Thyroid gland (tissue), 4 donors: ENCODE measurements around the gene CCDC178. TPM values are rescaled to one million over a fixed set of nuclear protein-coding genes. Genes with fewer than 3 reads are reported as not detected.

Source experiments
- DNase-seq, 2 donors: peaks; one replicate each; pipeline ENCODE4 v3.0.0-alpha.2; 2019
- H3K27ac ChIP-seq, 3 donors: fragments of 200-600 bp; sonication (generic); 1 replicate in 2 of 3; 2 replicates in 1 of 3; pipeline ENCODE4 v1.5.1; 2016 to 2019; ENCODE audit warnings: mild to moderate bottlenecking in 1 of 3, moderate library complexity in 1 of 3
- H3K27me3 ChIP-seq: fragments of 200-600 bp; sonication (generic); one replicate; pipeline ENCODE4 v1.5.1; 2019
- H3K36me3 ChIP-seq, 2 donors: fragments of 200-600 bp; sonication (generic); one replicate each; pipeline ENCODE4 v1.5.1; 2016 to 2019
- H3K4me1 ChIP-seq, 2 donors: fragments of 200-600 bp; sonication (generic); one replicate each; pipeline ENCODE4 v1.5.1; 2017 to 2019
- H3K4me3 ChIP-seq, 3 donors: fragments of 200-600 bp; sonication (generic); replicated peaks in 1 of 3; 1 replicate in 2 of 3; 2 replicates in 1 of 3; pipeline ENCODE4 v1.5.1; 2016; ENCODE audit warnings: mild to moderate bottlenecking in 1 of 3
- H3K9me3 ChIP-seq: fragments of 200-600 bp; sonication (generic); one replicate; pipeline ENCODE4 v1.5.1; 2017
- POLR2A ChIP-seq, 2 donors: fragments of 450-650 bp; IDR thresholded peaks; one replicate each; pipeline ENCODE4 v1.6.1; 2017; ENCODE audit warnings: antibody characterized with exemption in 2 of 2, mild to moderate bottlenecking in 2 of 2, moderate library complexity in 1 of 2
- WGBS, 2 donors: methylation state at CpG; one replicate each; pipeline ENCODE4 v1.1.5; 2017; 5-methylcytosine and 5-hydroxymethylcytosine counted together
- intact Hi-C: fragments of 100-400 bp; cut with DNase I; formaldehyde crosslinking; loops from one replicate; pipeline ENCODE4 v1.15.1; 2023
- total RNA-seq, 4 donors: library from RNA; depleted of rRNA; stranded (reverse); fragments of >200 nt; gene quantifications; one replicate each; pipeline ENCODE4 v1.2.3, GENCODE V29; 2016
- TF ChIP-seq, protein P1 (sequence below), 6 experiments: fragments of 200-600 bp in 3 of 6; fragments of 450-650 bp in 3 of 6; sonication (generic) in 3 of 6; IDR thresholded peaks; one replicate each; pipeline ENCODE4 v1.5.1; 2016 to 2019; ENCODE audit warnings: antibody characterized with exemption in 6 of 6, mild to moderate bottlenecking in 2 of 6, inconsistent platforms in 1 of 6, moderate library complexity in 1 of 6

Gene CCDC178
- total RNA-seq, 4 donors from 2014 or later, result 1.4 to 3.1 (median 1.7) TPM; not detected in 1

DNA sequence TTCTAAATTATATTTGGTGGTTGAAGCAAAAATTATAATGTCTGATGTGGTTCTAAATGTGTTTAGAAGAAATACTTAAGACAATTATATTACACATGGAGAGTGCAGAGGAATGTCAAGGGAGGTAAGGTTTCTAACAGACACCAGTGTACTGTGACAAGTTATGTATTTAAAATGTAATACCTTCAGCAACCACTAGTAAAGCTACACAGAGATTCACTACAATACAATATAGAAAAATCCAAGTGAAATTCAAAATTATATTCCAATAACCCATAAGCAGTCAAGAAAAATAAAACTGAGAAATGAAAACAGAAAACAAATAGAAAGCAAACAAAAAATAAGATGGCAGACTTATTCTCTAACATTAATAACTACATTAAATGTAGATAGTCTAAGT lies 418.2 kb downstream of the CCDC178 start:
- intact Hi-C loops, result no loop called here
- Histone ChIP-seq H3K27me3 (no peaks in the 10 kb centered on the region), H3K9me3 (no peaks in the 10 kb centered on the region), H3K27ac (no peak overlapping the region), H3K4me3 (no peak overlapping the region), H3K4me1 (no peaks in the 10 kb centered on the region), H3K36me3 (no peaks in the 10 kb centered on the region)
- TF ChIP-seq POLR2A (IDR thresholded peaks at IDR 0.05), result no peak
- TF ChIP-seq, protein P1, sequence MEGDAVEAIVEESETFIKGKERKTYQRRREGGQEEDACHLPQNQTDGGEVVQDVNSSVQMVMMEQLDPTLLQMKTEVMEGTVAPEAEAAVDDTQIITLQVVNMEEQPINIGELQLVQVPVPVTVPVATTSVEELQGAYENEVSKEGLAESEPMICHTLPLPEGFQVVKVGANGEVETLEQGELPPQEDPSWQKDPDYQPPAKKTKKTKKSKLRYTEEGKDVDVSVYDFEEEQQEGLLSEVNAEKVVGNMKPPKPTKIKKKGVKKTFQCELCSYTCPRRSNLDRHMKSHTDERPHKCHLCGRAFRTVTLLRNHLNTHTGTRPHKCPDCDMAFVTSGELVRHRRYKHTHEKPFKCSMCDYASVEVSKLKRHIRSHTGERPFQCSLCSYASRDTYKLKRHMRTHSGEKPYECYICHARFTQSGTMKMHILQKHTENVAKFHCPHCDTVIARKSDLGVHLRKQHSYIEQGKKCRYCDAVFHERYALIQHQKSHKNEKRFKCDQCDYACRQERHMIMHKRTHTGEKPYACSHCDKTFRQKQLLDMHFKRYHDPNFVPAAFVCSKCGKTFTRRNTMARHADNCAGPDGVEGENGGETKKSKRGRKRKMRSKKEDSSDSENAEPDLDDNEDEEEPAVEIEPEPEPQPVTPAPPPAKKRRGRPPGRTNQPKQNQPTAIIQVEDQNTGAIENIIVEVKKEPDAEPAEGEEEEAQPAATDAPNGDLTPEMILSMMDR (IDR thresholded peaks at IDR 0.05), result no peak
- no peak for DNase-seq

DNA sequence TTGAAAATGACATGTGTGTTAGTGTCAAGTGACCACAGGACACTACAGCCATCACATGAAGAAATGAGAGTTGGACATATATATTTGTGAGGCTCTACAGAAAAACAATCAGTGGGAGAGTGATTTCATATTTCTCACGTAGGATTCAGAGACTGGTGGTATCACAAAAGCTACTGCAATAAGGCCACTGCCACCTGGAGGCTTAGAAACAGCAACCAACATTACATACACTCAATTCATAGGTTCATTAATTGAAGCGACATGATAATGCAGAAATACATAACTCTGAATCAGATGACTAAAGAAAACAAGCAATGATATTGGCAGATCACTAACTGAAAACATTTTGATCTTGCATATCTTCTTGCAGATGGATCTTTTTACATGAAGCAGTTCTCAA lies 419.6 kb downstream of the CCDC178 start:
- no peaks in the 10 kb centered on the region for H3K27me3 ChIP-seq
- no peak for DNase-seq
- H3K4me1 ChIP-seq, result no peaks in the 10 kb centered on the region
- H3K27ac ChIP-seq, result no peak overlapping the region
- TF ChIP-seq POLR2A (IDR thresholded peaks at IDR 0.05), result no peak
- TF ChIP-seq, protein P1 (IDR thresholded peaks at IDR 0.05), result no peak
- no peak overlapping the region for H3K4me3 ChIP-seq
- no peaks in the 10 kb centered on the region for H3K36me3 ChIP-seq
- 72 to 83% methylated on average over 2 of the region's 2 CpGs for WGBS, 2 donors
- H3K9me3 ChIP-seq, result no peaks in the 10 kb centered on the region
- intact Hi-C loops, result no loop called here

DNA sequence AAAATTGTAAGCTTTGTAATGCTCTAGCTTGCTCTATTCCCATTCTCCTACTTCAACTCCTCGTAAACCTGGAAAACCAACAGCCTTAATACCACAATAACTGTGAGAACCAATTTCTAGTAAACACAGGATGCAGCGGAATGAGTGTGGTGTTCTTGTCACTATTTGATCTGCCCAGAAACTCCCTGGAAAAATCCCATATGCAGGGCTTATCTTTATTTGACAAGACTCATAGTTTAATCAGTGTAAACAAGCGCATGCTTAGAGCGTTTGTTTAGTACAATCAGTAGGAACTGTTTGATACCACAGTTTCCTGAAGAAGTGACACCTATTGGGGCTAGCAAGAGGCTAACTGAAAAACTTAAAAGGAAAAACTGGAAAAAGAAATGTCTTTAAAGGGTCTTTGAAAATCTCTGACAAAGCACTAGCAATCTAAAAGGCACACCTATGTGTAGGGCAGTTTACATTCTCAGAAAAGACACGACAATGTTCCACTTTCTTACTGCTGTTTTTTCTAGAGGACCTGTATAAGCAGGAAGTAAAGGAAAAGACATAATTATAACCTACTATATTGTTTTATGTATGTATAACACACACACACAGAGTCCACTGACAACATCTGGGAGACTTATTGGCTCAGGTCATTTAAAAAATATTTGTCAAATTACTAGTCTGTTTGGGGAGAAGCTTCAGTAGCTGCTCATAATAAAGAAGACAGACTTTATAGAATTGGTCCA lies 426.3 kb downstream of the CCDC178 start:
- no peak for DNase-seq
- intact Hi-C loops, result no loop called here
- no peaks in the 10 kb centered on the region for H3K36me3 ChIP-seq
- no peaks in the 10 kb centered on the region for H3K9me3 ChIP-seq
- H3K4me1 ChIP-seq, result no peaks in the 10 kb centered on the region
- no peaks in the 10 kb centered on the region for H3K27me3 ChIP-seq
- 69 to 80% methylated on average over 5 of the region's 5 CpGs for WGBS, 2 donors
- H3K4me3 ChIP-seq, result no peak overlapping the region
- TF ChIP-seq POLR2A (IDR thresholded peaks at IDR 0.05), result no peak
- TF ChIP-seq, protein P1 (IDR thresholded peaks at IDR 0.05), result no peak
- H3K27ac ChIP-seq, result no peak overlapping the region

DNA sequence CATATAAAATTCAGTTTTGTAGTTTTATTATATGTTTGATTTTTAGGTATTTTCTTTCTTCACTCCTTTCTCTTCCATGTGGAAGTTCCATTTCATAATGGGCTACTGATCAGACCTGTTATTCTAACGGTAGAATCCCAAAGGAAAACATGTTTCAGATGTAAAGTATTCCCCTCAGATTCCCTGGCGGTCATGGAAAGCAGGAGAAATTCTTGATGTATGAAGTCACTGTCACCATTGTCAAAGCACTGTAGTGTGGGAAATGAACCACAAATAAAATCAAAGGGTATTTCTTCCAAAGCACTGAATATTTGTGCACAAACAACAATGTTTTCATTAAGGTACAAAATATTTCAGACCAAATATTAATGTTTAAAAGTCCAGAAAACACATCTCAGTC lies 430.4 kb downstream of the CCDC178 start:
- Histone ChIP-seq H3K4me1 (no peaks in the 10 kb centered on the region), H3K27ac (no peak overlapping the region), H3K27me3 (no peaks in the 10 kb centered on the region), H3K4me3 (no peak overlapping the region), H3K36me3 (no peaks in the 10 kb centered on the region), H3K9me3 (no peaks in the 10 kb centered on the region)
- intact Hi-C loops, result no loop called here
- no peak for TF ChIP-seq POLR2A (IDR thresholded peaks at IDR 0.05)
- TF ChIP-seq, protein P1 (IDR thresholded peaks at IDR 0.05), result no peak
- no peak for DNase-seq
- WGBS, 2 donors, result 35 to 54% methylated on average over 2 of the region's 2 CpGs

DNA sequence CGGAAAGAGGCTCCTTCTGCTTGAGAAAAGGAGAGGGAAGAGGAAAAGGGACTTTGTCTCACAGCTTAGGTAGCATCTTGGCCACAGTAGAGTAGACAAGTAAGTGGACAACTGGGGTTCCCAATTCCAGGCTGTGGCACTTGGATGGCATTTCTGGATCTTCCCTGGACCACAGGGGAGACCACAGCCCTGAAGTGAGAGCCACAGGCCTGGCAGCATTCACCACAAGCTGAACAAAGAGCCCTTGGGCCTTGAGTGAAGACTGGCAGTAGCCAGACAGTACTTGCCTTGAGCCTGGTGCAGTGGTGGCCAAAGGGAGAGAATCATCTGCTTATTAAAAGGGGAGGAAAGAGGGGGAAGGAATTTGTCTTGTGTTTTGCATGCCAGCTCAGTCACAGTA lies 441.6 kb downstream of the CCDC178 start:
- H3K27me3 ChIP-seq, result no peaks in the 10 kb centered on the region
- no peak overlapping the region for H3K4me3 ChIP-seq
- no peaks in the 10 kb centered on the region for H3K9me3 ChIP-seq
- H3K27ac ChIP-seq, result no peak overlapping the region
- intact Hi-C loops, result no loop called here
- TF ChIP-seq POLR2A (IDR thresholded peaks at IDR 0.05), result no peak
- TF ChIP-seq, protein P1 (IDR thresholded peaks at IDR 0.05), result no peak
- H3K4me1 ChIP-seq, result no peaks in the 10 kb centered on the region
- no peaks in the 10 kb centered on the region for H3K36me3 ChIP-seq
- DNase-seq, result no peak
- WGBS, 2 donors, result 95% methylated on average over 1 of the region's 1 CpG
